ENCODE data around the gene CYB5A. TPM values are rescaled to one million over a fixed set of nuclear protein-coding genes. Genes with fewer than 3 reads are reported as not detected.

CYB5A gene
- total and polyA plus RNA-seq, 2 of the 8 experiments (the other 6 are each of a cell fraction or from before 2014, with no cell fraction given), result 154 to 195 TPM

GRCh38 chr18:74239567-74239966 lies 52.2 kb downstream of the CYB5A start (continued):
- TF ChIP-seq GABPA (IDR thresholded peaks at IDR 0.05; ENCODE audit: borderline replicate concordance, insufficient read depth, low read length) (no peak), SRF (IDR thresholded peaks at IDR 0.05; ENCODE audit: low read depth, low read length) (no peak), KDM4A (IDR thresholded peaks at IDR 0.05; ENCODE audit: low read depth, low read length, severe bottlenecking) (no peak), CTBP2 (IDR thresholded peaks at IDR 0.05; ENCODE audit: borderline replicate concordance, insufficient read depth, insufficient read length, low read length) (no peak), MAFK (IDR thresholded peaks at IDR 0.05; ENCODE audit: low read depth, low read length) (no peak), SIN3A (conservative IDR thresholded peaks at IDR 0.05 in 1 of 2, IDR thresholded peaks at IDR 0.05 in 1 of 2; ENCODE audit: low read depth in 1 of 2, low read length in 2 of 2) (no peak)

Data from H1 (cell line).